Heart right ventricle (tissue), 16 donors: Measurements from ENCODE around the gene EFNA1. TPM values are rescaled to one million over a fixed set of nuclear protein-coding genes. Genes with fewer than 3 reads are reported as not detected.

Experiments
- ATAC-seq, 8 donors: fragments of 200-7000 bp; cut with Tn5 transposase; one replicate each; pipeline ENCODE4 v1.9.1; 2020; ENCODE audit warnings: mild to moderate bottlenecking in 8 of 8, moderate library complexity in 8 of 8, moderate number of reproducible peaks in 1 of 8
- DNase-seq, 2 donors: peaks; one replicate each; pipeline ENCODE4 v3.0.0-alpha.2; 2020
- H3K27ac ChIP-seq, 10 donors: fragments of 200-600 bp; sonication (generic) in 2 of 10; one replicate each; pipeline versions ENCODE4 v1.5.0 to v1.8.0; 2020 to 2022; ENCODE audit warnings: mild to moderate bottlenecking in 3 of 10
- H3K27me3 ChIP-seq, 7 donors: fragments of 200-600 bp; one replicate each; pipeline ENCODE4 v1.8.0; 2021 to 2022; ENCODE audit warnings: mild to moderate bottlenecking in 2 of 7
- H3K36me3 ChIP-seq, 9 donors: fragments of 200-600 bp; sonication (generic) in 1 of 9; one replicate each; pipeline versions ENCODE4 v1.5.0 to v1.8.0; 2020 to 2022; ENCODE audit warnings: mild to moderate bottlenecking in 2 of 9
- H3K4me1 ChIP-seq, 9 donors: fragments of 200-600 bp; sonication (generic) in 1 of 9; one replicate each; pipeline versions ENCODE4 v1.5.0 to v1.8.0; 2020 to 2022; ENCODE audit warnings: mild to moderate bottlenecking in 4 of 9
- H3K4me3 ChIP-seq, 10 donors: fragments of 200-600 bp; sonication (generic) in 2 of 10; one replicate each; pipeline versions ENCODE4 v1.5.0 to v1.8.0; 2020 to 2022; ENCODE audit warnings: mild to moderate bottlenecking in 7 of 10, moderate library complexity in 2 of 10
- H3K9me3 ChIP-seq, 11 donors: fragments of 200-600 bp in 10 of 11; sonication (generic) in 2 of 11; one replicate each; pipeline versions ENCODE4 v1.5.0 to v1.8.0; 2013 to 2022; ENCODE audit warnings: mild to moderate bottlenecking in 2 of 11, control low read depth in 1 of 11, moderate library complexity in 1 of 11
- CTCF ChIP-seq, 9 donors: fragments of 200-600 bp; sonication (generic) in 2 of 9; IDR thresholded peaks; one replicate each; pipeline versions ENCODE4 v1.5.0 to v1.8.0; 2021 to 2022; ENCODE audit warnings: antibody characterized with exemption in 9 of 9, mild to moderate bottlenecking in 5 of 9, moderate library complexity in 1 of 9
- WGBS, 2 donors: extraction: QIAGEN DNeasy Blood & Tissue Kit; methylation state at CpG; one replicate each; pipeline ENCODE4 v1.1.7; 2013; ENCODE audit warnings: inconsistent platforms in 1 of 2; 5-methylcytosine and 5-hydroxymethylcytosine counted together
- intact Hi-C, 10 donors: fragments of 100-400 bp; cut with DNase I; formaldehyde crosslinking; loops; one replicate each; pipeline versions ENCODE4 v1.11.1 to v1.14.2; 2022
- polyA plus RNA-seq, 2 donors: library from polyadenylated mRNA; stranded (reverse); fragments of 200-250 nt; gene quantifications; one replicate each; pipeline ENCODE4 v1.2.3, GENCODE V29; 2013
- total RNA-seq, 10 donors: library from RNA; stranded (reverse); fragmentation: NEBNext Ultra II Directional in 3 of 10; extraction: Animal tissue kit (Norgen Biotek cat#: 25700) in 3 of 10; gene quantifications; one replicate each; pipeline versions ENCODE4 v1.2.1 to v1.2.4, GENCODE V29; 2021 to 2023
- donor health status: Arrhythmogenic right ventricular cardiomyopathy.
- donor health status: ischemic (EF 13 %, LVEDD 7.1; RV severe dilation, severe dysfunction).
- donor health status: healthy with polysubstance abuse.
- donor health status: DM: no; HTN: yes; CAD: no.
- donor health status: DM: no; HTN: no; CAD: no.
- donor health status: ischemic (EF 25% LVEDD 6.9; RV normal size, moderate dysfunction).
- donor health status: ischemic (EF 25% LVEDD 5.7; RV mildly dilated, moderate dysfunction).
- donor health status: healthy.
- donor health status: DM: yes; HTN: yes; CAD: no.
- donor health status: Ischemic cardiomyopathy.
- donor health status: ischemic (EF 35%, LVEDD 5.7; RV mildly dilated, moderate dysfunction).
- donor health status: nonischemic (EF 11% LVEDD 7.7; RV severe dilation, severe dysfunction).
- donor health status: DM: yes; HTN: yes; CAD: no.
- donor health status: PGD.
- donor health status: ischemic (EF 29% LVEDD 5.4; RV normal size, mild dysfunction).
- donor health status: nonischemic (EF 23%, LVEDD 6.1; RV moderate dilation, normal function).

The EFNA1 gene
- total and polyA plus RNA-seq, 12 donors, result 28.9 to 104 (median 37.2) TPM

- ATAC-seq (no peak), DNase-seq (no peak)
- peaks cover 14 to 87% (median 74%) of the 10 kb centered on the region in 9 donors for H3K4me1 ChIP-seq
- intact Hi-C loops, result loop anchor here in 2 of 10 donors (2.0 to 5.0 kb wide), 2 partner anchors 33 to 42 kb away; no protein-coding TSS in a partner anchor
- peak overlapping the region in 8 of 10 donors; percentile 16 to 100 (median 99) for H3K27ac ChIP-seq
- WGBS, 2 donors, result 69 to 78% methylated on average over 7 of the region's 7 CpGs
- peak overlapping the region in 1 of 10 donors; percentile 68 for H3K4me3 ChIP-seq
- peaks cover 0 to 14% (median 0%) of the 10 kb centered on the region in 7 donors for H3K27me3 ChIP-seq
- peaks cover 0 to 61% (median 29%) of the 10 kb centered on the region in 9 donors for H3K36me3 ChIP-seq
- no peak for TF ChIP-seq CTCF (IDR thresholded peaks at IDR 0.05)
- no peaks in the 10 kb centered on the region for H3K9me3 ChIP-seq
Measured at GRCh38 chr1:155133799-155134281, 6.2 kb downstream of the EFNA1 start.

GRCh38 chr1:155134322-155134721, 6.6 kb downstream of the EFNA1 start:
- intact Hi-C loops, result loop anchor here in 2 of 10 donors (2.0 to 5.0 kb wide), 2 partner anchors 32 to 42 kb away; no protein-coding TSS in a partner anchor
- 58 to 71% methylated on average over 1 of the region's 1 CpG for WGBS, 2 donors
- H3K27me3 ChIP-seq, result peaks cover 0 to 9% (median 0%) of the 10 kb centered on the region in 7 donors
- peaks cover 14 to 91% (median 76%) of the 10 kb centered on the region in 9 donors for H3K4me1 ChIP-seq
- no peak for DNase-seq
- no peak for TF ChIP-seq CTCF (IDR thresholded peaks at IDR 0.05)
- ATAC-seq, result no peak
- H3K27ac ChIP-seq, result peak overlapping the region in 9 of 10 donors; percentile 90 to 100 (median 99)
- peak overlapping the region in 7 of 10 donors; percentile 65 to 76 (median 68) for H3K4me3 ChIP-seq
- no peaks in the 10 kb centered on the region for H3K9me3 ChIP-seq
- peaks cover 0 to 64% (median 29%) of the 10 kb centered on the region in 9 donors for H3K36me3 ChIP-seq

- DNase-seq (peak; percentile 74 to 92), ATAC-seq (peak; percentile 73 to 90 (median 83))
- Histone ChIP-seq H3K27me3 (peaks cover 0 to 2% (median 0%) of the 10 kb centered on the region in 7 donors), H3K36me3 (peaks cover 0 to 64% (median 29%) of the 10 kb centered on the region in 9 donors), H3K4me3 (peak overlapping the region; percentile 29 to 76 (median 66)), H3K27ac (peak overlapping the region; percentile 82 to 100 (median 98)), H3K4me1 (peaks cover 14 to 91% (median 78%) of the 10 kb centered on the region in 9 donors), H3K9me3 (no peaks in the 10 kb centered on the region)
- intact Hi-C loops, result loop anchor here in 4 of 10 donors (2.0 to 5.0 kb wide), 4 partner anchors 32 to 48 kb away; partner anchors contain the start of genes KRTCAP2 (in 1 of the 4) and TRIM46 (in 1 of the 4)
- TF ChIP-seq CTCF (IDR thresholded peaks at IDR 0.05), result no peak
- WGBS, 2 donors, result 4 to 6% methylated on average over 18 of the region's 18 CpGs
Measured at GRCh38 chr1:155134880-155135414, 7.3 kb downstream of the EFNA1 start.

- WGBS, 2 donors, result 1% methylated on average over 52 of the region's 52 CpGs
- TF ChIP-seq CTCF (IDR thresholded peaks at IDR 0.05), result peak in 7 of 9 donors; percentile 20 to 64 (median 41)
- Histone ChIP-seq H3K27ac (peak within 1 kb of the TSS; percentile 82 to 100 (median 98)), H3K4me3 (peak within 1 kb of the TSS; percentile 29 to 76 (median 66)), H3K9me3 (no peaks in the 10 kb centered on the region), H3K4me1 (peaks cover 14 to 90% (median 76%) of the 10 kb centered on the region in 9 donors), H3K27me3 (no peaks in the 10 kb centered on the region), H3K36me3 (peaks cover 0 to 64% (median 29%) of the 10 kb centered on the region in 9 donors)
- DNase-seq (peak; percentile 94 to 95), ATAC-seq (peak; percentile 89 to 95 (median 94))
- intact Hi-C loops, result loop anchor here in 3 of 10 donors (2.0 to 5.0 kb wide), 3 partner anchors 31 to 48 kb away; partner anchors contain the start of genes KRTCAP2 (in 1 of the 3) and TRIM46 (in 1 of the 3)
Measured at GRCh38 chr1:155135415-155136028, 7.8 kb downstream of the EFNA1 start, which contains the start of gene SLC50A1. SLC50A1 (plus strand) TSS chr1:155135852; CDS start chr1:155135912, 60 bp downstream.
